Hepatocyte (in vitro differentiated cells): Measurements from ENCODE around the gene PCED1A.

ENCODE experiments used
- CTCF ChIP-seq: fragments of 200-600 bp; sonication (generic); IDR thresholded peaks from 2 replicates; pipeline ENCODE4 v1.5.1; 2016; ENCODE audit warnings: antibody characterized with exemption, mild to moderate bottlenecking; ENCODE audit not compliant: poor library complexity
- EZH2 ChIP-seq: fragments of 200-600 bp; sonication (generic); IDR thresholded peaks from 2 replicates; pipeline ENCODE4 v1.6.1; 2016; ENCODE audit warnings: antibody characterized with exemption, mild to moderate bottlenecking, borderline replicate concordance
- EZH2phosphoT487 ChIP-seq: fragments of 200-600 bp; sonication (generic); IDR thresholded peaks from one replicate; pipeline ENCODE4 v1.6.1; 2018; ENCODE audit warnings: antibody characterized with exemption, mild to moderate bottlenecking, low read depth, moderate library complexity; ENCODE audit not compliant: unreplicated experiment, severe bottlenecking

DNA sequence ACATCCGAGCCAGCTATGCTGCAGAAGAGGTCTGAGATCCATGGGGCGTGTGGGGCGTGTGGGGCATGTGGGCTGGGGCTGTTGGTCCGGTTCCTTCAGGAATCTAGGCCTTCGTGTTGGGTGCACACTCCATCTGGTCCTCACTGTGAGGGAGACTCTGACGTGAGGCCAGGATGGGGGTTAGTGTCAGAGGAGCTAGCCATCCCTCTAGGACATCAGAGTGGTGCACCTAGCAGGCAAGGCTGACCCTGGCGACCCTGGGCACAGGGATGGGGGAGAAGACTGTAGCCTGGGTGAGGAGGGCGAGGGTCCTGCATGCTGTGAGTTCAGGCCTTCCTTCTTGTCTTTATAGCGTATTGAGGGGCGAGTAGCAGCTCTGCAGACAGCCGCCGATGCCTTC is 24.2 kb upstream of the PCED1A start:
- no peak for TF ChIP-seq CTCF
- TF ChIP-seq EZH2: no peak
- no peak for TF ChIP-seq EZH2phosphoT487
